ENCODE data around the gene CERK. TPM values are rescaled to one million over a fixed set of nuclear protein-coding genes. Genes with fewer than 3 reads are reported as not detected.

The CERK gene
- total and polyA plus RNA-seq, 2 of the 8 experiments (the other 6 are each of a cell fraction or from before 2014, with no cell fraction given): 26.6 to 59.0 TPM

DNA sequence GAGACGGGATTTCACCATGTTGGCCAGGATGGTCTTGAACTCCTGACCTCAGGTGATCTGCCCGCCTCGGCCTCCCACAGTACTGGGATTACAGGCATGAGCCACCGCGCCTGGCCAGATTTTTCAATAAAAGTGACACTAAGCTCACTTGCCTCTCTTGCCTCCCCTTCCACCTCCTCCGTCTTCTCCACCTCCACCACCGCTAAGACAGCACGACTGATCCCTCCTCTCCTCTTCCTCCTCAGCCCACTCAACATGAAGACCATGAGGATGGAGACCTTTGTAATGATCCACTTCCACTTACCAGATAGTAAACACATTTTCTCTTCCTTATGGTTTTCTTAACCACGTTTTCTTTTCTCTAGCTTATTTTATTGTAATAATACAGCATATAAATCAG lies 14.2 kb downstream of the CERK start:
- Histone ChIP-seq H2BK20ac (ENCODE audit: low read length) (no peak overlapping the region), H3K4ac (replicated peaks; ENCODE audit: insufficient read length, low read depth, low read length) (no peak overlapping the region), H3K23ac (ENCODE audit: insufficient read length) (no peak overlapping the region), H3K4me3 (ENCODE audit: extremely low read depth in 1 of 4, insufficient read depth in 2 of 4, low read depth in 3 of 4, low read length in 4 of 4) (no peak overlapping the region), H2AK5ac (ENCODE audit: low read depth, low read length) (no peak overlapping the region), H2BK5ac (ENCODE audit: low read depth, low read length) (no peak overlapping the region), H3K36me3 (ENCODE audit: control insufficient read depth in 2 of 4, insufficient read depth in 4 of 4, low read length in 3 of 4) (peaks cover 5 to 16% (median 8%) of the 10 kb centered on the region in 4 experiments; a peak in 6 of 8 replicates), H3K23me2 (ENCODE audit: low read depth, low read length) (0 out of 2 replicates have a peak, but pooled peaks cover 1% of the 10 kb centered on the region), H3K9ac (replicated peaks in 1 of 4; ENCODE audit: extremely low read depth in 1 of 4, low read depth in 3 of 4, low read length in 3 of 4) (no peak overlapping the region), H4K20me1 (replicated peaks in 1 of 2; ENCODE audit: control insufficient read depth in 1 of 2, insufficient read depth in 2 of 2, low read length in 2 of 2) (peaks cover 0 to 26% of the 10 kb centered on the region in 2 experiments), H2BK12ac (ENCODE audit: low read depth, low read length) (no peak overlapping the region), H3K4me1 (replicated peaks in 1 of 4; ENCODE audit: control insufficient read depth in 3 of 4, insufficient read depth in 4 of 4, low read length in 3 of 4) (no peaks in the 10 kb centered on the region), H4K5ac (ENCODE audit: insufficient read length, low read depth, low read length) (no peak overlapping the region), H3K27ac (ENCODE audit: low read depth, low read length) (no peak overlapping the region), H2BK120ac (replicated peaks; ENCODE audit: low read depth, low read length) (no peak overlapping the region), H3K79me2 (ENCODE audit: control insufficient read depth in 1 of 2, insufficient read depth in 2 of 2, low read length in 2 of 2) (peaks cover 0 to 9% of the 10 kb centered on the region in 2 experiments; a peak in 1 of 4 replicates), H4K91ac (replicated peaks; ENCODE audit: insufficient read length, low read length) (no peak overlapping the region), H3K18ac (ENCODE audit: extremely low read depth, low read length) (no peak overlapping the region), H2AFZ (ENCODE audit: low read length) (no peak overlapping the region), H3K9me3 (ENCODE audit: insufficient read depth in 2 of 2, low read depth in 1 of 2, low read length in 1 of 2) (no peaks in the 10 kb centered on the region), H3K56ac (replicated peaks; ENCODE audit: insufficient read length, low read depth, low read length) (no peak overlapping the region), H3K79me1 (ENCODE audit: low read depth, low read length) (peaks cover 16% of the 10 kb centered on the region), H4K8ac (ENCODE audit: extremely low read depth, insufficient read depth, low read length) (no peak overlapping the region), H3K14ac (ENCODE audit: insufficient read length) (no peak overlapping the region), H3K27me3 (replicated peaks in 1 of 4; ENCODE audit: control insufficient read depth in 3 of 4, extremely low read depth in 1 of 4, insufficient read depth in 3 of 4, low read length in 3 of 4) (no peaks in the 10 kb centered on the region), H3K4me2 (ENCODE audit: insufficient read depth in 1 of 2, low read depth in 2 of 2, low read length in 2 of 2) (no peak overlapping the region), H2BK15ac (ENCODE audit: low read length) (no peak overlapping the region)
- FAIRE-seq (no peak), DNase-seq (ENCODE audit: low read depth in 1 of 2, low spot score in 2 of 2) (no peak)
- no peak for TF ChIP-seq RBBP5 (IDR thresholded peaks at IDR 0.05; ENCODE audit: borderline replicate concordance, low read depth, low read length)
- TF ChIP-seq SRF (IDR thresholded peaks at IDR 0.05; ENCODE audit: low read depth, low read length): no peak
- no peak for TF ChIP-seq FOSL1 (IDR thresholded peaks at IDR 0.05; ENCODE audit: insufficient read depth, low read depth, low read length)
- TF ChIP-seq SIX5 (IDR thresholded peaks at IDR 0.05; ENCODE audit: low read depth, low read length): no peak
- no peak for TF ChIP-seq POLR2A (IDR thresholded peaks at IDR 0.05; ENCODE audit: control extremely low read depth in 1 of 2, low read depth in 2 of 2, low read length in 2 of 2)
- no peak for TF ChIP-seq RNF2 (IDR thresholded peaks at IDR 0.05; ENCODE audit: borderline replicate concordance, low read depth, low read length, missing control alignments, poor library complexity, severe bottlenecking)
- ChIA-PET CTCF (ENCODE audit: partially characterized antibody) (no interaction called here), POLR2A (ENCODE audit: partially characterized antibody) (no interaction called here)
- WGBS, 2 experiments (ENCODE audit: extremely low coverage in 1 of 2, insufficient coverage in 1 of 2, insufficient read length in 1 of 2, insufficient replicate concordance in 2 of 2, low coverage in 1 of 2, low lambda C conversion rate in 2 of 2, missing lambda C conversion rate in 1 of 2): 97% methylated on average over 9 of the region's 9 CpGs; no CpG with 5 or more reads in 1 of the 2 experiments

Measured in H1 (cell line).